IMR-90 (cell line): Measurements from ENCODE around the gene RBFOX2. TPM values are rescaled to one million over a fixed set of nuclear protein-coding genes. Genes with fewer than 3 reads are reported as not detected.

Experiments used
- ATAC-seq: fragments of 200-7000 bp; cut with Tn5 transposase; 2 replicates; pipeline ENCODE4 v1.9.1; 2020; ENCODE audit warnings: low read depth, mild to moderate bottlenecking, moderate library complexity
- BruUV-seq: library from RNA; stranded (reverse); fragments of 400-500 nt; replicated peaks from 2 replicates; lab custom pipeline; 2021; lab: Mats Ljungman, UMichigan
- CTCF ChIA-PET: fragments of 300-600 bp; formaldehyde crosslinking; extraction: SDS; loops from one replicate; lab custom pipeline; 2021; ENCODE audit warnings: antibody characterized with exemption; lab: Yijun Ruan, JAX
- POLR2A ChIA-PET: fragments of 300-600 bp; sonication (Branson Sonifier 250); formaldehyde crosslinking; loops from one replicate; lab custom pipeline; 2022; ENCODE audit warnings: antibody characterized with exemption; ENCODE audit not compliant: unreplicated experiment; lab: Charles Lee
- DNase-seq: peaks from one replicate; pipeline ENCODE4 v3.0.0; 2013
- H2AFZ ChIP-seq: replicated peaks from 2 replicates; pipeline ENCODE3; 2013; ENCODE audit warnings: low read length, mild to moderate bottlenecking; ENCODE audit not compliant: poor library complexity
- H2AK5ac ChIP-seq: 2 replicates; pipeline ENCODE4 v1.6.1; 2013; ENCODE audit warnings: low read depth, low read length, inconsistent platforms
- H2AK9ac ChIP-seq: replicated peaks from 2 replicates; pipeline ENCODE3; 2013; ENCODE audit warnings: mild to moderate bottlenecking, low read depth, low read length, moderate library complexity; ENCODE audit not compliant: poor library complexity
- H2BK120ac ChIP-seq: 2 replicates; pipeline ENCODE4 v1.6.1; 2013; ENCODE audit warnings: low read depth, low read length, inconsistent platforms
- H2BK15ac ChIP-seq: 3 replicates; pipeline ENCODE4 v1.6.1; 2013; ENCODE audit warnings: low read depth, low read length, inconsistent platforms
- H2BK20ac ChIP-seq: 2 replicates; pipeline ENCODE4 v1.6.1; 2013; ENCODE audit warnings: low read depth, mild to moderate bottlenecking, inconsistent platforms, low read length, moderate library complexity
- H2BK5ac ChIP-seq: 2 replicates; pipeline ENCODE4 v1.6.1; 2013; ENCODE audit warnings: mild to moderate bottlenecking, low read depth, low read length, inconsistent platforms; ENCODE audit not compliant: poor library complexity, severe bottlenecking
- H3K14ac ChIP-seq: replicated peaks from 2 replicates; pipeline ENCODE4 v1.6.1; 2013; ENCODE audit warnings: low read depth, low read length, inconsistent platforms
- H3K18ac ChIP-seq: 2 replicates; pipeline ENCODE4 v1.6.1; 2013; ENCODE audit warnings: low read depth, low read length, control low read depth
- H3K23ac ChIP-seq: 2 replicates; pipeline ENCODE4 v1.6.1; 2013; ENCODE audit warnings: low read depth, low read length, inconsistent platforms
- H3K27ac ChIP-seq: 2 replicates; pipeline ENCODE4 v1.5.1; 2013; ENCODE audit warnings: mild to moderate bottlenecking, control low read depth, low read length; ENCODE audit not compliant: insufficient read depth
- H3K27me3 ChIP-seq: 2 replicates; pipeline ENCODE4 v1.6.1; 2013; ENCODE audit warnings: low read length; ENCODE audit not compliant: control insufficient read depth, insufficient read depth
- H3K36me3 ChIP-seq: 2 replicates; pipeline ENCODE4 v1.6.1; 2013; ENCODE audit warnings: low read length, mixed read lengths; ENCODE audit not compliant: control insufficient read depth, insufficient read depth
- H3K4ac ChIP-seq: 2 replicates; pipeline ENCODE4 v1.6.1; 2013; ENCODE audit warnings: low read depth, low read length, inconsistent platforms
- H3K4me1 ChIP-seq: 2 replicates; pipeline ENCODE4 v1.6.1; 2013; ENCODE audit warnings: low read length, mixed read lengths; ENCODE audit not compliant: control insufficient read depth, insufficient read depth
- H3K4me2 ChIP-seq: 2 replicates; pipeline ENCODE4 v1.6.1; 2013; ENCODE audit warnings: low read depth, mild to moderate bottlenecking, control low read depth, low read length, moderate library complexity
- H3K4me3 ChIP-seq: 2 replicates; pipeline ENCODE4 v1.5.1; 2013; ENCODE audit warnings: low read depth, mild to moderate bottlenecking, control low read depth, low read length, moderate library complexity; ENCODE audit not compliant: insufficient read depth
- H3K56ac ChIP-seq: 2 replicates; pipeline ENCODE4 v1.6.1; 2013; ENCODE audit warnings: low read length, inconsistent platforms; ENCODE audit not compliant: insufficient read depth; ENCODE audit errors: extremely low read depth
- H3K79me1 ChIP-seq, 2 experiments: 2 replicates each; pipeline ENCODE4 v1.6.1; 2013; ENCODE audit warnings: low read length in 2 of 2, inconsistent platforms in 1 of 2, low read depth in 1 of 2
- H3K9ac ChIP-seq: 2 replicates; pipeline ENCODE4 v1.6.1; 2013; ENCODE audit warnings: low read depth, low read length, control low read depth
- H3K9me1 ChIP-seq: 2 replicates; pipeline ENCODE4 v1.6.1; 2013; ENCODE audit warnings: low read length, inconsistent platforms; ENCODE audit not compliant: insufficient read depth
- H3K9me3 ChIP-seq: 2 replicates; pipeline ENCODE4 v1.6.1; 2013; ENCODE audit warnings: low read length; ENCODE audit not compliant: control insufficient read depth, insufficient read depth
- H4K20me1 ChIP-seq: 2 replicates; pipeline ENCODE4 v1.6.1; 2013; ENCODE audit warnings: low read length, inconsistent platforms; ENCODE audit not compliant: insufficient read depth
- H4K5ac ChIP-seq: 2 replicates; pipeline ENCODE4 v1.6.1; 2013; ENCODE audit warnings: mild to moderate bottlenecking, low read depth, low read length, control low read depth
- H4K8ac ChIP-seq, 2 experiments: 2 replicates each; pipeline ENCODE4 v1.6.1; 2013; ENCODE audit warnings: low read depth in 2 of 2, low read length in 2 of 2, control low read depth in 1 of 2, inconsistent platforms in 1 of 2
- H4K91ac ChIP-seq: 2 replicates; pipeline ENCODE4 v1.6.1; 2013; ENCODE audit warnings: low read depth, low read length, inconsistent platforms; ENCODE audit not compliant: insufficient read depth
- CHD1 ChIP-seq: IDR thresholded peaks from 2 replicates; pipeline ENCODE4 v1.6.1; 2012; ENCODE audit warnings: low read depth, low read length, improper control_type of control experiment
- MAZ ChIP-seq: IDR thresholded peaks from 2 replicates; pipeline ENCODE4 v1.6.1; 2012; ENCODE audit warnings: low read depth, mild to moderate bottlenecking, low read length, improper control_type of control experiment, moderate library complexity, borderline replicate concordance
- RAD21 ChIP-seq: IDR thresholded peaks from 2 replicates; pipeline ENCODE4 v1.6.1; 2012; ENCODE audit warnings: low read length, improper control_type of control experiment
- WGBS, 2 experiments: methylation state at CpG; one replicate each; pipeline versions ENCODE4 v1.1.5 to v1.1.7; 2013; ENCODE audit warnings: missing lambda C conversion rate in 2 of 2; ENCODE audit not compliant: insufficient read length in 1 of 2; ENCODE audit errors: extremely low coverage in 2 of 2; 5-methylcytosine and 5-hydroxymethylcytosine counted together
- dilution Hi-C: fragments of 300-500 bp; cut with HindIII; formaldehyde crosslinking; loops from one replicate; pipeline ENCODE4 v1.14.3; 2018; ENCODE audit warnings: low sequenced_read_pairs; ENCODE audit not compliant: unreplicated experiment
- in situ Hi-C: fragments of 300-500 bp; cut with MboI; formaldehyde crosslinking; loops from 3 replicates; pipeline ENCODE4 v1.14.3; 2019; ENCODE audit warnings: low sequenced_read_pairs, inconsistent platforms, mixed read lengths
- intact Hi-C: fragments of 100-400 bp; cut with micrococcal nuclease; formaldehyde crosslinking; loops from 2 replicates; pipeline ENCODE4 v1.10.0; 2022
- polyA plus RNA-seq, 3 experiments: library from polyadenylated mRNA; depleted of rRNA; stranded (reverse); fragments of >200 nt; gene quantifications; 2 replicates each; pipeline ENCODE4 v1.2.3, GENCODE V29; 2012; ENCODE audit warnings: low replicate concordance in 1 of 3
- total RNA-seq: library from RNA; depleted of rRNA; stranded (reverse); fragments of >200 nt; gene quantifications from 2 replicates; pipeline ENCODE4 v1.2.3, GENCODE V29; 2012

The RBFOX2 gene
- total and polyA plus RNA-seq, 2 of the 4 experiments (the other 2 are of a cell fraction) = 146 to 178 TPM

DNA sequence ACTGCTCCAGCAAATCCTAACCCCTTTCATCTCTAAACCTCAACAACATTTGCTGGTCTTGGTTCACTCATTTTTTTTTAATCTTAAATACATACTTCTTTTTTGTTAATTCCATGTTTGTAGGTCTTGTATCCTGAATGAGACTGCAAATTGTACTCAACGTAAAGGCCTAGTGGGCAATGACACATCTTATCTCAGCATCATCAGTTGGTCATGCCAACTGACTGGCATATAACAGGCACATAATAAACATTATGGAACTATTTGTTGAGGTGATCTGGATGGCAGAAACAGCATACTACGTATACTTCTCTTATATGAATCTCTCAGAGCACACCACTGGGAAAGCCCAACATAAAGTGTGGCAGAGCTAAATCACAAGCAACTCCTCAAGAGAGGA lies 116.7 kb downstream of the RBFOX2 start:
- Histone ChIP-seq H3K36me3 (no peaks in the 10 kb centered on the region), H2BK20ac (no peak overlapping the region), H3K9me3 (no peaks in the 10 kb centered on the region), H3K4me2 (no peak overlapping the region), H2BK120ac (no peak overlapping the region), H3K4ac (no peak overlapping the region), H2AK9ac (no peak overlapping the region), H3K4me3 (no peak overlapping the region), H3K23ac (no peak overlapping the region), H2AFZ (no peak overlapping the region), H4K8ac (no peak overlapping the region), H3K27ac (no peak overlapping the region), H3K18ac (no peak overlapping the region), H3K79me1 (peaks cover 35 to 86% of the 10 kb centered on the region in 2 experiments), H3K27me3 (no peaks in the 10 kb centered on the region), H4K91ac (no peak overlapping the region), H3K9ac (no peak overlapping the region), H2BK15ac (no peak overlapping the region), H3K14ac (no peak overlapping the region), H4K20me1 (peaks cover 42% of the 10 kb centered on the region), H4K5ac (no peak overlapping the region), H3K4me1 (peaks cover 10% of the 10 kb centered on the region), H3K9me1 (peaks cover 9% of the 10 kb centered on the region), H2AK5ac (no peak overlapping the region), H3K56ac (no peak overlapping the region), H2BK5ac (no peak overlapping the region)
- no peak for DNase-seq
- ATAC-seq = no peak
- ChIA-PET POLR2A (interaction anchor here (0.5 kb wide), 1 partner anchor 134 kb away, joined by 8 read pairs; no protein-coding TSS in a partner anchor), CTCF (interaction anchor here (0.6 to 2.1 kb wide), 3 partner anchors 19 to 164 kb away, joined by 3 to 4 read pairs (median 3); no protein-coding TSS in a partner anchor)
- no TSS peak for BruUV-seq
- intact Hi-C loops (no loop called here), in situ Hi-C loops (no loop called here), dilution Hi-C loops (no loop called here)
- WGBS, 2 experiments = no CpG with 5 or more reads among the region's 2 CpGs
- TF ChIP-seq RAD21 (no peak), CHD1 (no peak), MAZ (no peak)
